H1 (cell line): ENCODE results near the gene RAB10. TPM values are rescaled to one million over a fixed set of nuclear protein-coding genes. Genes with fewer than 3 reads are reported as not detected.

Experiments
- CTCF ChIA-PET: fragments of 300-600 bp; sonication (Branson Sonifier 250); formaldehyde crosslinking; loops from one replicate; lab custom pipeline; 2021; ENCODE audit not compliant: partially characterized antibody; lab: Charles Lee
- POLR2A ChIA-PET: fragments of 300-600 bp; sonication (Branson Sonifier 250); formaldehyde crosslinking; loops from one replicate; lab custom pipeline; 2021; ENCODE audit warnings: inconsistent platforms; ENCODE audit not compliant: partially characterized antibody; lab: Charles Lee
- DNase-seq, 2 experiments: peaks; one replicate each; pipeline versions ENCODE4 v3.0.0 to v3.0.0-alpha.2; 2010 to 2022; ENCODE audit warnings: low spot score in 2 of 2, low read depth in 1 of 2, mixed read lengths in 1 of 2
- FAIRE-seq: peaks from 2 replicates; lab custom pipeline; 2011; peaks lifted over from hg19 to GRCh38; lab: Jason Lieb, UNC
- H2AFZ ChIP-seq: 2 replicates; pipeline ENCODE4 v1.8.1; 2012; ENCODE audit warnings: low read length, inconsistent platforms
- H2AK5ac ChIP-seq: 2 replicates; pipeline ENCODE4 v1.6.1; 2013; ENCODE audit warnings: low read depth, low read length
- H2BK120ac ChIP-seq: replicated peaks from 2 replicates; pipeline ENCODE3; 2013; ENCODE audit warnings: low read depth, low read length, inconsistent platforms
- H2BK12ac ChIP-seq: 2 replicates; pipeline ENCODE4 v1.6.1; 2013; ENCODE audit warnings: low read depth, low read length
- H2BK15ac ChIP-seq: 2 replicates; pipeline ENCODE4 v1.6.1; 2013; ENCODE audit warnings: low read length
- H2BK20ac ChIP-seq: 2 replicates; pipeline ENCODE4 v1.6.1; 2013; ENCODE audit warnings: low read length
- H2BK5ac ChIP-seq: 2 replicates; pipeline ENCODE4 v1.6.1; 2013; ENCODE audit warnings: low read depth, low read length
- H3K14ac ChIP-seq: 2 replicates; pipeline ENCODE4 v1.6.1; 2013; ENCODE audit warnings: inconsistent platforms; ENCODE audit not compliant: insufficient read length
- H3K18ac ChIP-seq: 2 replicates; pipeline ENCODE4 v1.6.1; 2013; ENCODE audit warnings: low read length; ENCODE audit errors: extremely low read depth
- H3K23ac ChIP-seq: 2 replicates; pipeline ENCODE4 v1.6.1; 2013; ENCODE audit warnings: inconsistent platforms; ENCODE audit not compliant: insufficient read length
- H3K23me2 ChIP-seq: 2 replicates; pipeline ENCODE4 v1.6.1; 2013; ENCODE audit warnings: low read depth, low read length
- H3K27ac ChIP-seq: 2 replicates; pipeline ENCODE4 v1.6.1; 2011; ENCODE audit warnings: low read depth, low read length, inconsistent platforms
- H3K27me3 ChIP-seq, 4 experiments: replicated peaks in 1 of 4; 1 replicate in 1 of 4; 2 replicates in 3 of 4; pipeline versions ENCODE4 v1.6.1 to v1.8.1; 2011 to 2013; ENCODE audit warnings: low read length in 3 of 4, mild to moderate bottlenecking in 3 of 4, inconsistent platforms in 2 of 4, mixed read lengths in 2 of 4, moderate library complexity in 1 of 4; ENCODE audit not compliant: control insufficient read depth in 3 of 4, insufficient read depth in 3 of 4; ENCODE audit errors: extremely low read depth in 1 of 4
- H3K36me3 ChIP-seq, 4 experiments: 2 replicates each; pipeline versions ENCODE4 v1.6.1 to v1.8.1; 2011 to 2013; ENCODE audit warnings: mild to moderate bottlenecking in 4 of 4, low read length in 3 of 4, moderate library complexity in 2 of 4, control low read depth in 1 of 4, inconsistent platforms in 1 of 4; ENCODE audit not compliant: insufficient read depth in 4 of 4, control insufficient read depth in 2 of 4
- H3K4ac ChIP-seq: replicated peaks from 2 replicates; pipeline ENCODE3; 2013; ENCODE audit warnings: low read length, low read depth, mixed read lengths, inconsistent platforms; ENCODE audit not compliant: insufficient read length
- H3K4me1 ChIP-seq, 4 experiments: replicated peaks in 1 of 4; 1 replicate in 1 of 4; 2 replicates in 3 of 4; pipeline versions ENCODE4 v1.6.1 to v1.8.1; 2011 to 2013; ENCODE audit warnings: low read length in 3 of 4, inconsistent platforms in 2 of 4, mixed read lengths in 1 of 4; ENCODE audit not compliant: insufficient read depth in 4 of 4, control insufficient read depth in 3 of 4
- H3K4me2 ChIP-seq, 2 experiments: 2 replicates each; pipeline versions ENCODE4 v1.6.1 to v1.8.1; 2011 to 2013; ENCODE audit warnings: low read depth in 2 of 2, low read length in 2 of 2, control low read depth in 1 of 2, inconsistent platforms in 1 of 2, mild to moderate bottlenecking in 1 of 2; ENCODE audit not compliant: insufficient read depth in 1 of 2
- H3K4me3 ChIP-seq, 4 experiments: fragments of 200-600, 300-600 bp in 1 of 4; sonication (generic), shearing (Covaris generic), sonication (Bioruptor Twin) in 1 of 4; 2 replicates each; pipeline versions ENCODE4 v1.5.1 to v1.8.1; 2011 to 2016; ENCODE audit warnings: low read length in 4 of 4, low read depth in 3 of 4, control low read depth in 2 of 4, inconsistent platforms in 2 of 4, mild to moderate bottlenecking in 2 of 4, mixed read lengths in 1 of 4, moderate library complexity in 1 of 4; ENCODE audit not compliant: insufficient read depth in 2 of 4; ENCODE audit errors: extremely low read depth in 1 of 4
- H3K56ac ChIP-seq: replicated peaks from 2 replicates; pipeline ENCODE3; 2013; ENCODE audit warnings: low read depth, mild to moderate bottlenecking, mixed read lengths, low read length, inconsistent platforms; ENCODE audit not compliant: insufficient read length
- H3K79me1 ChIP-seq: 2 replicates; pipeline ENCODE4 v1.6.1; 2013; ENCODE audit warnings: low read depth, low read length, control low read depth
- H3K79me2 ChIP-seq, 2 experiments: 2 replicates each; pipeline versions ENCODE4 v1.6.1 to v1.8.1; 2012 to 2013; ENCODE audit warnings: low read length in 2 of 2, mild to moderate bottlenecking in 2 of 2, inconsistent platforms in 1 of 2; ENCODE audit not compliant: insufficient read depth in 2 of 2, control insufficient read depth in 1 of 2
- H3K9ac ChIP-seq, 4 experiments: replicated peaks in 1 of 4; 1 replicate in 1 of 4; 2 replicates in 3 of 4; pipeline versions ENCODE4 v1.6.1 to v1.8.1; 2011 to 2013; ENCODE audit warnings: low read depth in 3 of 4, low read length in 3 of 4, control low read depth in 2 of 4, mild to moderate bottlenecking in 2 of 4, moderate library complexity in 2 of 4, inconsistent platforms in 1 of 4; ENCODE audit errors: extremely low read depth in 1 of 4
- H3K9me3 ChIP-seq, 2 experiments: 2 replicates each; pipeline versions ENCODE4 v1.6.1 to v1.8.1; 2012 to 2013; ENCODE audit warnings: mild to moderate bottlenecking in 2 of 2, moderate library complexity in 2 of 2, control low read depth in 1 of 2, inconsistent platforms in 1 of 2, low read depth in 1 of 2, low read length in 1 of 2, mixed read lengths in 1 of 2; ENCODE audit not compliant: insufficient read depth in 2 of 2
- H4K20me1 ChIP-seq, 2 experiments: replicated peaks in 1 of 2; 2 replicates each; pipeline versions ENCODE3 to v1.8.1; 2011 to 2013; ENCODE audit warnings: inconsistent platforms in 2 of 2, low read length in 2 of 2, mild to moderate bottlenecking in 1 of 2; ENCODE audit not compliant: insufficient read depth in 2 of 2, control insufficient read depth in 1 of 2
- H4K5ac ChIP-seq: 2 replicates; pipeline ENCODE4 v1.6.1; 2013; ENCODE audit warnings: low read length, low read depth, mixed read lengths, inconsistent platforms; ENCODE audit not compliant: insufficient read length
- H4K8ac ChIP-seq: 2 replicates; pipeline ENCODE4 v1.8.0; 2013; ENCODE audit warnings: mild to moderate bottlenecking, moderate library complexity, low read length, inconsistent platforms; ENCODE audit not compliant: insufficient read depth; ENCODE audit errors: extremely low read depth
- H4K91ac ChIP-seq: replicated peaks from 2 replicates; pipeline ENCODE3; 2013; ENCODE audit warnings: low read length, mixed read lengths, inconsistent platforms; ENCODE audit not compliant: insufficient read length
- CEBPB ChIP-seq: IDR thresholded peaks from 2 replicates; pipeline ENCODE4 v1.6.1; 2012; ENCODE audit warnings: low read depth, low read length
- EP300 ChIP-seq, 2 experiments: IDR thresholded peaks; 1 replicate in 1 of 2; 2 replicates in 1 of 2; pipeline ENCODE4 v1.6.1; 2011 to 2012; ENCODE audit warnings: low read depth in 2 of 2, low read length in 2 of 2, mild to moderate bottlenecking in 2 of 2, borderline replicate concordance in 1 of 2, inconsistent platforms in 1 of 2, moderate library complexity in 1 of 2
- HDAC6 ChIP-seq: IDR thresholded peaks from one replicate; pipeline ENCODE4 v1.7.1; 2012; ENCODE audit warnings: low read depth, mild to moderate bottlenecking, inconsistent platforms, low read length, moderate library complexity
- JUND ChIP-seq: IDR thresholded peaks from 2 replicates; pipeline ENCODE4 v1.6.1; 2011; ENCODE audit warnings: mild to moderate bottlenecking, improper control_type of control experiment, low read length
- KDM4A ChIP-seq: IDR thresholded peaks from one replicate; pipeline ENCODE4 v1.7.1; 2012; ENCODE audit warnings: low read depth, mild to moderate bottlenecking, moderate library complexity, low read length, inconsistent platforms; ENCODE audit not compliant: severe bottlenecking
- POU5F1 ChIP-seq: IDR thresholded peaks from 2 replicates; pipeline ENCODE4 v1.6.1; 2011; ENCODE audit warnings: low read depth, mild to moderate bottlenecking, low read length, moderate library complexity
- RAD21 ChIP-seq, 2 experiments: IDR thresholded peaks in 1 of 2; conservative IDR thresholded peaks in 1 of 2; 2 replicates each; pipeline ENCODE4 v1.6.1; 2011; ENCODE audit warnings: low read depth in 2 of 2, low read length in 2 of 2, improper control_type of control experiment in 1 of 2, inconsistent platforms in 1 of 2, mild to moderate bottlenecking in 1 of 2, moderate library complexity in 1 of 2
- SAP30 ChIP-seq: fragments of 300-600 bp; sonication (generic); IDR thresholded peaks from 2 replicates; pipeline ENCODE4 v1.7.1; 2012; ENCODE audit warnings: low read length, moderate library complexity, mild to moderate bottlenecking, inconsistent platforms; ENCODE audit not compliant: insufficient read depth, insufficient replicate concordance
- SIX5 ChIP-seq: IDR thresholded peaks from 2 replicates; pipeline ENCODE4 v1.6.1; 2011; ENCODE audit warnings: mild to moderate bottlenecking, low read depth, low read length
- SP2 ChIP-seq: IDR thresholded peaks from 2 replicates; pipeline ENCODE4 v1.6.1; 2012; ENCODE audit warnings: mild to moderate bottlenecking, low read length, inconsistent platforms
- WGBS, 2 experiments: shearing (Covaris generic) in 1 of 2; methylation state at CpG; one replicate each; pipeline versions ENCODE4 v1.1.6 to v1.1.7; 2013 to 2015; ENCODE audit warnings: low lambda C conversion rate in 2 of 2, mixed read lengths in 2 of 2, inconsistent platforms in 1 of 2, low coverage in 1 of 2, missing lambda C conversion rate in 1 of 2; ENCODE audit not compliant: insufficient replicate concordance in 2 of 2, insufficient coverage in 1 of 2, insufficient read length in 1 of 2; ENCODE audit errors: extremely low coverage in 1 of 2, missing lambda C conversion rate in 1 of 2; 5-methylcytosine and 5-hydroxymethylcytosine counted together
- polyA plus RNA-seq, 7 experiments: library from polyadenylated mRNA; depleted of rRNA in 3 of 7; stranded (reverse) in 5 of 7; unstranded in 2 of 7; fragments of >200 nt in 5 of 7; fragments of 200-250 nt in 2 of 7; gene quantifications; 1 replicate in 5 of 7; 2 replicates in 1 of 7; 4 replicates in 1 of 7; pipeline versions ENCODE4 v1.2.1 to v1.2.3, GENCODE V29; 2011 to 2013; ENCODE audit warnings: missing spikeins in 2 of 7, mixed read lengths in 2 of 7
- total RNA-seq: library from RNA; stranded (reverse); fragmentation: NEBNext Ultra II Directional; extraction: Animal tissue kit (Norgen Biotek cat#: 25700); gene quantifications from 2 replicates; pipeline ENCODE4 v1.2.1, GENCODE V29; 2021
- TF ChIP-seq, protein P1 (sequence below): IDR thresholded peaks from 2 replicates; pipeline ENCODE4 v1.6.1; 2012; ENCODE audit warnings: low read length, inconsistent platforms

The RAB10 gene
- total and polyA plus RNA-seq, 2 of the 8 experiments (the other 6 are each of a cell fraction or from before 2014, with no cell fraction given): 42.6 to 136 TPM

GRCh38 chr2:26067980-26068507 lies 34.2 kb downstream of the RAB10 start:
- H3K56ac ChIP-seq: no peak overlapping the region
- H3K23ac ChIP-seq: no peak overlapping the region
- H2BK15ac ChIP-seq: no peak overlapping the region
- no peaks in the 10 kb centered on the region for H3K23me2 ChIP-seq
- H4K8ac ChIP-seq: no peak overlapping the region
- H3K4me1 ChIP-seq: peaks cover 0 to 11% (median 4%) of the 10 kb centered on the region in 4 experiments; a peak in 5 of 7 replicates
- no peak overlapping the region for H3K4ac ChIP-seq
- no peaks in the 10 kb centered on the region for H3K9me3 ChIP-seq
- no peaks in the 10 kb centered on the region; the same call in 1 of the 2 replicates for H3K79me1 ChIP-seq
- no peak overlapping the region for H4K91ac ChIP-seq
- H2BK12ac ChIP-seq: no peak overlapping the region
- ChIA-PET CTCF (no interaction called here), POLR2A (interaction anchor here (1.0 to 1.9 kb wide), 7 partner anchors 8 to 72 kb away, joined by 3 to 5 read pairs (median 3); partner anchors contain the start of gene RAB10)
- H3K4me2 ChIP-seq: 0 out of 4 replicates have a peak overlapping the region, but pooled peaks of 1 of the 2 experiments have one; percentile 17
- H2AFZ ChIP-seq: no peak overlapping the region
- FAIRE-seq (no peak), DNase-seq (no peak)
- H3K27ac ChIP-seq: peak overlapping the region; percentile 51
- H3K79me2 ChIP-seq: peaks cover 0 to 99% of the 10 kb centered on the region in 2 experiments
- H4K20me1 ChIP-seq: peaks cover 5 to 9% of the 10 kb centered on the region in 2 experiments
- H4K5ac ChIP-seq: no peak overlapping the region
- no peak overlapping the region for H2BK120ac ChIP-seq
- no peak overlapping the region for H2BK5ac ChIP-seq
- 47% methylated on average over 3 of the region's 3 CpGs; no CpG with 5 or more reads in 1 of the 2 experiments for WGBS, 2 experiments
- H3K36me3 ChIP-seq: peaks cover 0 to 4% (median 0%) of the 10 kb centered on the region in 4 experiments; a peak in 1 of 8 replicates
- H2AK5ac ChIP-seq: no peak overlapping the region
- no peak overlapping the region for H3K14ac ChIP-seq
- no peak overlapping the region for H2BK20ac ChIP-seq
- no peak overlapping the region for H3K9ac ChIP-seq
- H3K18ac ChIP-seq: no peak overlapping the region; the same call in 1 of the 2 replicates
- no peaks in the 10 kb centered on the region for H3K27me3 ChIP-seq
- H3K4me3 ChIP-seq: no peak overlapping the region
- TF ChIP-seq JUND: no peak
- no peak for TF ChIP-seq SP2
- TF ChIP-seq, protein P1, sequence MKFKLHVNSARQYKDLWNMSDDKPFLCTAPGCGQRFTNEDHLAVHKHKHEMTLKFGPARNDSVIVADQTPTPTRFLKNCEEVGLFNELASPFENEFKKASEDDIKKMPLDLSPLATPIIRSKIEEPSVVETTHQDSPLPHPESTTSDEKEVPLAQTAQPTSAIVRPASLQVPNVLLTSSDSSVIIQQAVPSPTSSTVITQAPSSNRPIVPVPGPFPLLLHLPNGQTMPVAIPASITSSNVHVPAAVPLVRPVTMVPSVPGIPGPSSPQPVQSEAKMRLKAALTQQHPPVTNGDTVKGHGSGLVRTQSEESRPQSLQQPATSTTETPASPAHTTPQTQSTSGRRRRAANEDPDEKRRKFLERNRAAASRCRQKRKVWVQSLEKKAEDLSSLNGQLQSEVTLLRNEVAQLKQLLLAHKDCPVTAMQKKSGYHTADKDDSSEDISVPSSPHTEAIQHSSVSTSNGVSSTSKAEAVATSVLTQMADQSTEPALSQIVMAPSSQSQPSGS: no peak
- TF ChIP-seq SAP30: no peak
- no peak for TF ChIP-seq EP300 (IDR thresholded peaks at IDR 0.05; ENCODE audit: borderline replicate concordance in 1 of 2, low read depth in 2 of 2, low read length in 2 of 2)
- TF ChIP-seq POU5F1: no peak
- TF ChIP-seq SIX5: no peak
- TF ChIP-seq KDM4A: no peak
- TF ChIP-seq RAD21 (IDR thresholded peaks at IDR 0.05 in 1 of 2, conservative IDR thresholded peaks at IDR 0.05 in 1 of 2; ENCODE audit: low read depth in 2 of 2, low read length in 2 of 2): no peak
- no peak for TF ChIP-seq CEBPB
- TF ChIP-seq HDAC6: no peak
